HepG2 (cell line): ENCODE measurements around the gene ELAC2.
"Not testable (repeated sequence)": the region's sequence is repeated elsewhere in the genome, so short reads cannot be mapped to it uniquely, and the experiment has no call there.

Source experiments
- ARID2 ChIP-seq: sonication (generic); formaldehyde crosslinking; IDR thresholded peaks from 2 replicates; pipeline ENCODE4 v1.8.1; 2022; ENCODE audit warnings: mild to moderate bottlenecking, missing genetic modification reagents, borderline replicate concordance
- CHCHD3 ChIP-seq: sonication (generic); formaldehyde crosslinking; IDR thresholded peaks from 2 replicates; pipeline ENCODE4 v1.8.0; 2022; ENCODE audit warnings: mild to moderate bottlenecking, missing genetic modification reagents, moderate library complexity
- ELF1 ChIP-seq: sonication (generic); formaldehyde crosslinking; IDR thresholded peaks from 2 replicates; pipeline ENCODE4 v1.4.0; 2020; ENCODE audit warnings: missing genetic modification reagents
- EZH2 ChIP-seq: conservative IDR thresholded peaks from 2 replicates; pipeline ENCODE4 v1.6.1; 2012; ENCODE audit warnings: mild to moderate bottlenecking, low read depth, low read length, moderate library complexity
- HDAC6 ChIP-seq: fragments of 200-600 bp; sonication (generic); IDR thresholded peaks from 2 replicates; pipeline ENCODE4 v1.7.0; 2017; ENCODE audit warnings: mild to moderate bottlenecking, antibody characterized with exemption, low read length, low read depth
- JDP2 ChIP-seq: sonication (generic); formaldehyde crosslinking; IDR thresholded peaks from 2 replicates; pipeline ENCODE4 v1.8.1; 2022; ENCODE audit warnings: missing genetic modification reagents, borderline replicate concordance
- SMAD3 ChIP-seq: sonication (generic); formaldehyde crosslinking; IDR thresholded peaks from 2 replicates; pipeline ENCODE4 v1.4.0; 2020; ENCODE audit warnings: missing genetic modification reagents
- SP2 ChIP-seq: sonication (generic); formaldehyde crosslinking; IDR thresholded peaks from 2 replicates; pipeline ENCODE4 v1.5.1; 2020; ENCODE audit warnings: mild to moderate bottlenecking, missing genetic modification reagents
- ZFP36 ChIP-seq: fragments of 150-350 bp; IDR thresholded peaks from 2 replicates; pipeline ENCODE4 v1.6.1; 2018; ENCODE audit warnings: borderline replicate concordance, low read length, low read depth; ENCODE audit not compliant: partially characterized antibody
- ZNF572 ChIP-seq: sonication (generic); formaldehyde crosslinking; IDR thresholded peaks from 2 replicates; pipeline ENCODE4 v1.5.1; 2020; ENCODE audit warnings: mild to moderate bottlenecking, missing genetic modification reagents
- TF ChIP-seq, protein P1 (sequence below): sonication (generic); formaldehyde crosslinking; IDR thresholded peaks from 2 replicates; pipeline ENCODE4 v1.5.0; 2020; ENCODE audit warnings: mild to moderate bottlenecking, missing genetic modification reagents, moderate library complexity
- TF ChIP-seq, protein P2 (sequence below): IDR thresholded peaks from 2 replicates; pipeline ENCODE4 v1.6.1; 2016
- TF ChIP-seq, protein P3 (sequence below): sonication (generic); formaldehyde crosslinking; conservative IDR thresholded peaks from 2 replicates; pipeline ENCODE4 v1.5.0; 2020; ENCODE audit warnings: missing genetic modification reagents

DNA sequence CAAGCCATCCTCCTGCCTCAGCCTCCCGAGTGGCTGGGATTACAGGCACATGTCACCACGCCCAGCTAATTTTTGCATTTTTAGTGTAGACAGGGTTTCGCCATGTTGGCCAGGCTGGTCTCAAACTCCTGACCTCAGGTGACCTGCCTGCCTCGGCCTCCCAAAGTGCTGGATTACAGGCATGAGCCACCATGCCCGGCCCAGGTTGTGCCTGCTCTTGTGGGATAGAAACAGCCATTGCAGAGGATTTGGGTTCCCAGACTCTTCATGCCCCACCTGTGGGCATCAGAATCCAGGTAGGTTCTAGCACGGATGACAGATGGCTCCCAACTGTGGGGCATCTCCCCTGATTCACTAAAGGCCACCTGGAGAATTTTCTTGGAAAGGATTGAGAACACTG lies 39.0 kb downstream of the ELAC2 start:
- TF ChIP-seq, protein P1, sequence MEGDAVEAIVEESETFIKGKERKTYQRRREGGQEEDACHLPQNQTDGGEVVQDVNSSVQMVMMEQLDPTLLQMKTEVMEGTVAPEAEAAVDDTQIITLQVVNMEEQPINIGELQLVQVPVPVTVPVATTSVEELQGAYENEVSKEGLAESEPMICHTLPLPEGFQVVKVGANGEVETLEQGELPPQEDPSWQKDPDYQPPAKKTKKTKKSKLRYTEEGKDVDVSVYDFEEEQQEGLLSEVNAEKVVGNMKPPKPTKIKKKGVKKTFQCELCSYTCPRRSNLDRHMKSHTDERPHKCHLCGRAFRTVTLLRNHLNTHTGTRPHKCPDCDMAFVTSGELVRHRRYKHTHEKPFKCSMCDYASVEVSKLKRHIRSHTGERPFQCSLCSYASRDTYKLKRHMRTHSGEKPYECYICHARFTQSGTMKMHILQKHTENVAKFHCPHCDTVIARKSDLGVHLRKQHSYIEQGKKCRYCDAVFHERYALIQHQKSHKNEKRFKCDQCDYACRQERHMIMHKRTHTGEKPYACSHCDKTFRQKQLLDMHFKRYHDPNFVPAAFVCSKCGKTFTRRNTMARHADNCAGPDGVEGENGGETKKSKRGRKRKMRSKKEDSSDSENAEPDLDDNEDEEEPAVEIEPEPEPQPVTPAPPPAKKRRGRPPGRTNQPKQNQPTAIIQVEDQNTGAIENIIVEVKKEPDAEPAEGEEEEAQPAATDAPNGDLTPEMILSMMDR (CRISPR knock-in tag): not testable (repeated sequence)
- not testable (repeated sequence) for TF ChIP-seq HDAC6; ELF1 (CRISPR knock-in tag); ZNF572; CHCHD3 (CRISPR knock-in tag); SMAD3 (CRISPR knock-in tag); SP2 (CRISPR knock-in tag); EZH2; JDP2 (CRISPR knock-in tag); ARID2 (CRISPR knock-in tag); ZFP36
- TF ChIP-seq, protein P2, sequence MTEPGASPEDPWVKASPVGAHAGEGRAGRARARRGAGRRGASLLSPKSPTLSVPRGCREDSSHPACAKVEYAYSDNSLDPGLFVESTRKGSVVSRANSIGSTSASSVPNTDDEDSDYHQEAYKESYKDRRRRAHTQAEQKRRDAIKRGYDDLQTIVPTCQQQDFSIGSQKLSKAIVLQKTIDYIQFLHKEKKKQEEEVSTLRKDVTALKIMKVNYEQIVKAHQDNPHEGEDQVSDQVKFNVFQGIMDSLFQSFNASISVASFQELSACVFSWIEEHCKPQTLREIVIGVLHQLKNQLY (CRISPR knock-in tag): not testable (repeated sequence)
- TF ChIP-seq, protein P3, sequence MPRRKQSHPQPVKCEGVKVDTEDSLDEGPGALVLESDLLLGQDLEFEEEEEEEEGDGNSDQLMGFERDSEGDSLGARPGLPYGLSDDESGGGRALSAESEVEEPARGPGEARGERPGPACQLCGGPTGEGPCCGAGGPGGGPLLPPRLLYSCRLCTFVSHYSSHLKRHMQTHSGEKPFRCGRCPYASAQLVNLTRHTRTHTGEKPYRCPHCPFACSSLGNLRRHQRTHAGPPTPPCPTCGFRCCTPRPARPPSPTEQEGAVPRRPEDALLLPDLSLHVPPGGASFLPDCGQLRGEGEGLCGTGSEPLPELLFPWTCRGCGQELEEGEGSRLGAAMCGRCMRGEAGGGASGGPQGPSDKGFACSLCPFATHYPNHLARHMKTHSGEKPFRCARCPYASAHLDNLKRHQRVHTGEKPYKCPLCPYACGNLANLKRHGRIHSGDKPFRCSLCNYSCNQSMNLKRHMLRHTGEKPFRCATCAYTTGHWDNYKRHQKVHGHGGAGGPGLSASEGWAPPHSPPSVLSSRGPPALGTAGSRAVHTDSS (CRISPR knock-in tag): not testable (repeated sequence)
